Measurements from ENCODE around the gene DCDC2B.
A peak's percentile ranks its signal among the peaks of the same experiment; 100 is the strongest.

Gene DCDC2B

GRCh38 chr1:32186491-32186890 is 22.4 kb upstream of the DCDC2B start:
- H3K4me3 ChIP-seq (ENCODE audit: low read length in 2 of 2): no peak overlapping the region
- no peak overlapping the region for H4K91ac ChIP-seq (ENCODE audit: low read depth, low read length, poor library complexity)
- no peak overlapping the region for H3K4ac ChIP-seq (ENCODE audit: low read length)
- no peak overlapping the region for H4K8ac ChIP-seq (ENCODE audit: low read depth, low read length)
- H2BK15ac ChIP-seq (ENCODE audit: low read length): no peak overlapping the region
- H2AK5ac ChIP-seq (ENCODE audit: low read depth, low read length): no peak overlapping the region
- peaks cover 2% of the 10 kb centered on the region for H3K79me1 ChIP-seq (ENCODE audit: low read depth, low read length)
- peaks cover 0 to 1% of the 10 kb centered on the region in 2 donors for H3K4me1 ChIP-seq (ENCODE audit: control insufficient read depth in 2 of 2, insufficient read depth in 1 of 2, low read depth in 1 of 2, low read length in 2 of 2)
- DNase-seq (ENCODE audit: low spot score): no peak
- no peak overlapping the region for H2BK5ac ChIP-seq (ENCODE audit: low read length)
- H2BK120ac ChIP-seq (ENCODE audit: low read depth, low read length): no peak overlapping the region
- no peak overlapping the region for H3K23ac ChIP-seq (ENCODE audit: low read depth, low read length, poor library complexity)
- no peak overlapping the region for H2AFZ ChIP-seq (ENCODE audit: low read length)
- no peak overlapping the region for H3K14ac ChIP-seq (ENCODE audit: low read length)
- H3K27ac ChIP-seq (replicated peaks; ENCODE audit: low read length): no peak overlapping the region
- no CpG with 5 or more reads among the region's 2 CpGs for WGBS, 2 donors (ENCODE audit: extremely low coverage in 2 of 2, insufficient read length in 2 of 2, insufficient replicate concordance in 1 of 2)
- H3K9ac ChIP-seq (ENCODE audit: low read depth, low read length, poor library complexity): no peak overlapping the region
- no peak overlapping the region for H3K4me2 ChIP-seq (ENCODE audit: insufficient read depth, low read length, poor library complexity, severe bottlenecking)
- peaks cover 58 to 92% of the 10 kb centered on the region in 2 donors for H3K36me3 ChIP-seq (replicated peaks in 1 of 2; ENCODE audit: control insufficient read depth in 2 of 2, insufficient read depth in 2 of 2, low read length in 2 of 2)
- H3K18ac ChIP-seq (ENCODE audit: low read length): no peak overlapping the region
- H2BK12ac ChIP-seq (ENCODE audit: low read length): no peak overlapping the region
- H3K27me3 ChIP-seq (ENCODE audit: control insufficient read depth in 3 of 3, insufficient read depth in 3 of 3, low read depth in 1 of 3, low read length in 3 of 3): no peaks in the 10 kb centered on the region
- H3K9me3 ChIP-seq (replicated peaks in 1 of 2; ENCODE audit: control insufficient read depth in 2 of 2, insufficient read depth in 1 of 2, low read depth in 1 of 2, low read length in 2 of 2): no peaks in the 10 kb centered on the region

DNA sequence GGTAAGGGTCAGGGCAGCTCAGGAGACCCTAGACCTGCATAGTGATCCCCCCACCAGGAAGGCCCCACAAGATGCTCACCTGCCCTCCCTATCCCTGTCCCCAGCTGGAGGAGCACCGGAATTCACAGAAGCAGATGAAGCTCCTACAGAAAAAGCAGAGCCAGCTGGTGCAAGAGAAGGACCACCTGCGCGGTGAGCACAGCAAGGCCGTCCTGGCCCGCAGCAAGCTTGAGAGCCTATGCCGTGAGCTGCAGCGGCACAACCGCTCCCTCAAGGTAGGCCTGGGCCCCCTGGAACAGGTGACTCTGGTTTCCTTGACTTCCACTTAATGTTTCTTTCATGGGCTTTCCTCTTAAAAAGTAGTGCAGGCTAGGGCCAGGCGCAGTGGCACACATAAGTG is 21.0 kb upstream of the DCDC2B start:
- DNase-seq (ENCODE audit: low spot score): no peak
- Histone ChIP-seq H2AFZ (ENCODE audit: low read length) (no peak overlapping the region), H3K4me2 (ENCODE audit: insufficient read depth, low read length, poor library complexity, severe bottlenecking) (no peak overlapping the region), H4K91ac (ENCODE audit: low read depth, low read length, poor library complexity) (no peak overlapping the region), H3K79me1 (ENCODE audit: low read depth, low read length) (no peaks in the 10 kb centered on the region), H3K27ac (replicated peaks; ENCODE audit: low read length) (no peak overlapping the region), H3K23ac (ENCODE audit: low read depth, low read length, poor library complexity) (no peak overlapping the region), H4K8ac (ENCODE audit: low read depth, low read length) (no peak overlapping the region), H3K14ac (ENCODE audit: low read length) (no peak overlapping the region), H3K9ac (ENCODE audit: low read depth, low read length, poor library complexity) (peak overlapping the region; percentile 34), H2BK5ac (ENCODE audit: low read length) (no peak overlapping the region), H3K27me3 (ENCODE audit: control insufficient read depth in 3 of 3, insufficient read depth in 3 of 3, low read depth in 1 of 3, low read length in 3 of 3) (no peaks in the 10 kb centered on the region), H3K18ac (ENCODE audit: low read length) (no peak overlapping the region), H3K4me3 (ENCODE audit: low read length in 2 of 2) (no peak overlapping the region), H3K4me1 (ENCODE audit: control insufficient read depth in 2 of 2, insufficient read depth in 1 of 2, low read depth in 1 of 2, low read length in 2 of 2) (no peaks in the 10 kb centered on the region), H2BK120ac (ENCODE audit: low read depth, low read length) (peak overlapping the region; percentile 40), H2BK15ac (ENCODE audit: low read length) (no peak overlapping the region), H3K36me3 (replicated peaks in 1 of 2; ENCODE audit: control insufficient read depth in 2 of 2, insufficient read depth in 2 of 2, low read length in 2 of 2) (peaks cover 64 to 92% of the 10 kb centered on the region in 2 donors), H3K9me3 (replicated peaks in 1 of 2; ENCODE audit: control insufficient read depth in 2 of 2, insufficient read depth in 1 of 2, low read depth in 1 of 2, low read length in 2 of 2) (no peaks in the 10 kb centered on the region), H2AK5ac (ENCODE audit: low read depth, low read length) (no peak overlapping the region), H3K4ac (ENCODE audit: low read length) (no peak overlapping the region), H2BK12ac (ENCODE audit: low read length) (no peak overlapping the region)
- no CpG with 5 or more reads among the region's 9 CpGs for WGBS, 2 donors (ENCODE audit: extremely low coverage in 2 of 2, insufficient read length in 2 of 2, insufficient replicate concordance in 1 of 2)

- DNase-seq (ENCODE audit: low spot score): no peak
- H3K4me3 ChIP-seq (ENCODE audit: low read length in 2 of 2): no peak overlapping the region
- no peaks in the 10 kb centered on the region for H3K4me1 ChIP-seq (ENCODE audit: control insufficient read depth in 2 of 2, insufficient read depth in 1 of 2, low read depth in 1 of 2, low read length in 2 of 2)
- no CpG with 5 or more reads among the region's 8 CpGs for WGBS, 2 donors (ENCODE audit: extremely low coverage in 2 of 2, insufficient read length in 2 of 2, insufficient replicate concordance in 1 of 2)
- H2BK120ac ChIP-seq (ENCODE audit: low read depth, low read length): no peak overlapping the region
- peaks cover 82 to 99% of the 10 kb centered on the region in 2 donors for H3K36me3 ChIP-seq (replicated peaks in 1 of 2; ENCODE audit: control insufficient read depth in 2 of 2, insufficient read depth in 2 of 2, low read length in 2 of 2)
- H3K9me3 ChIP-seq (replicated peaks in 1 of 2; ENCODE audit: control insufficient read depth in 2 of 2, insufficient read depth in 1 of 2, low read depth in 1 of 2, low read length in 2 of 2): no peaks in the 10 kb centered on the region
- H3K27me3 ChIP-seq (ENCODE audit: control insufficient read depth in 3 of 3, insufficient read depth in 3 of 3, low read depth in 1 of 3, low read length in 3 of 3): no peaks in the 10 kb centered on the region
- no peak overlapping the region for H3K23ac ChIP-seq (ENCODE audit: low read depth, low read length, poor library complexity)
- H3K18ac ChIP-seq (ENCODE audit: low read length): no peak overlapping the region
- H4K91ac ChIP-seq (ENCODE audit: low read depth, low read length, poor library complexity): no peak overlapping the region
- no peak overlapping the region for H3K4ac ChIP-seq (ENCODE audit: low read length)
- H2BK15ac ChIP-seq (ENCODE audit: low read length): no peak overlapping the region
- H4K8ac ChIP-seq (ENCODE audit: low read depth, low read length): no peak overlapping the region
- H3K4me2 ChIP-seq (ENCODE audit: insufficient read depth, low read length, poor library complexity, severe bottlenecking): no peak overlapping the region
- no peak overlapping the region for H3K14ac ChIP-seq (ENCODE audit: low read length)
- no peak overlapping the region for H2AK5ac ChIP-seq (ENCODE audit: low read depth, low read length)
- no peak overlapping the region for H3K9ac ChIP-seq (ENCODE audit: low read depth, low read length, poor library complexity)
- no peak overlapping the region for H2BK5ac ChIP-seq (ENCODE audit: low read length)
- H2AFZ ChIP-seq (ENCODE audit: low read length): no peak overlapping the region
- H2BK12ac ChIP-seq (ENCODE audit: low read length): no peak overlapping the region
- no peak overlapping the region for H3K27ac ChIP-seq (replicated peaks; ENCODE audit: low read length)
- H3K79me1 ChIP-seq (ENCODE audit: low read depth, low read length): no peaks in the 10 kb centered on the region
Observed at GRCh38 chr1:32192220-32192948, 16.5 kb upstream of the DCDC2B start.

- no peaks in the 10 kb centered on the region for H3K79me1 ChIP-seq (ENCODE audit: low read depth, low read length)
- no peaks in the 10 kb centered on the region for H3K27me3 ChIP-seq (ENCODE audit: control insufficient read depth in 3 of 3, insufficient read depth in 3 of 3, low read depth in 1 of 3, low read length in 3 of 3)
- H3K36me3 ChIP-seq (replicated peaks in 1 of 2; ENCODE audit: control insufficient read depth in 2 of 2, insufficient read depth in 2 of 2, low read length in 2 of 2): peaks cover 66 to 88% of the 10 kb centered on the region in 2 donors
- H2BK12ac ChIP-seq (ENCODE audit: low read length): no peak overlapping the region
- no peak overlapping the region for H3K23ac ChIP-seq (ENCODE audit: low read depth, low read length, poor library complexity)
- H4K91ac ChIP-seq (ENCODE audit: low read depth, low read length, poor library complexity): no peak overlapping the region
- WGBS, 2 donors (ENCODE audit: extremely low coverage in 2 of 2, insufficient read length in 2 of 2, insufficient replicate concordance in 1 of 2): no CpG with 5 or more reads among the region's 6 CpGs
- no peak overlapping the region for H3K27ac ChIP-seq (replicated peaks; ENCODE audit: low read length)
- H3K4ac ChIP-seq (ENCODE audit: low read length): no peak overlapping the region
- H3K4me2 ChIP-seq (ENCODE audit: insufficient read depth, low read length, poor library complexity, severe bottlenecking): no peak overlapping the region
- H3K9me3 ChIP-seq (replicated peaks in 1 of 2; ENCODE audit: control insufficient read depth in 2 of 2, insufficient read depth in 1 of 2, low read depth in 1 of 2, low read length in 2 of 2): no peaks in the 10 kb centered on the region
- H2BK5ac ChIP-seq (ENCODE audit: low read length): no peak overlapping the region
- no peak overlapping the region for H3K9ac ChIP-seq (ENCODE audit: low read depth, low read length, poor library complexity)
- no peak overlapping the region for H2BK120ac ChIP-seq (ENCODE audit: low read depth, low read length)
- no peak overlapping the region for H2AK5ac ChIP-seq (ENCODE audit: low read depth, low read length)
- no peak for DNase-seq (ENCODE audit: low spot score)
- H3K14ac ChIP-seq (ENCODE audit: low read length): no peak overlapping the region
- H2BK15ac ChIP-seq (ENCODE audit: low read length): no peak overlapping the region
- H2AFZ ChIP-seq (ENCODE audit: low read length): no peak overlapping the region
- peaks cover 15 to 16% of the 10 kb centered on the region in 2 donors for H3K4me1 ChIP-seq (ENCODE audit: control insufficient read depth in 2 of 2, insufficient read depth in 1 of 2, low read depth in 1 of 2, low read length in 2 of 2)
- no peak overlapping the region for H3K4me3 ChIP-seq (ENCODE audit: low read length in 2 of 2)
- no peak overlapping the region for H4K8ac ChIP-seq (ENCODE audit: low read depth, low read length)
- no peak overlapping the region for H3K18ac ChIP-seq (ENCODE audit: low read length)
Observed at GRCh38 chr1:32194984-32195383, 13.9 kb upstream of the DCDC2B start.

Data from neuronal stem cell (in vitro differentiated cells).